Parathyroid adenoma (tissue), 2 donors: ENCODE data around the gene ANO2.

Experiments used
- H2AFZ ChIP-seq: fragments of 300-600 bp; sonication (generic); one replicate; pipeline ENCODE4 v1.7.0; 2017; ENCODE audit warnings: antibody characterized with exemption, mild to moderate bottlenecking
- H3K27ac ChIP-seq: fragments of 300-600 bp; sonication (generic); one replicate; pipeline ENCODE4 v1.7.0; 2017
- H3K27me3 ChIP-seq: fragments of 300-600 bp; sonication (generic); one replicate; pipeline ENCODE4 v1.7.0; 2017; ENCODE audit warnings: low read length; ENCODE audit not compliant: control insufficient read depth, insufficient read depth
- H3K36me3 ChIP-seq: fragments of 300-600 bp; sonication (generic); one replicate; pipeline ENCODE4 v1.7.0; 2017; ENCODE audit warnings: low read length; ENCODE audit not compliant: control insufficient read depth, insufficient read depth
- H3K4me1 ChIP-seq: fragments of 300-600 bp; sonication (generic); one replicate; pipeline ENCODE4 v1.7.0; 2017; ENCODE audit warnings: control low read depth
- H3K4me2 ChIP-seq: fragments of 300-600 bp; sonication (generic); one replicate; pipeline ENCODE4 v1.7.0; 2017; ENCODE audit warnings: low read length
- H3K4me3 ChIP-seq: fragments of 300-600 bp; sonication (generic); one replicate; pipeline ENCODE4 v1.7.0; 2017; ENCODE audit warnings: low read depth, low read length
- H3K79me2 ChIP-seq: fragments of 300-600 bp; sonication (generic); one replicate; pipeline ENCODE4 v1.7.0; 2017; ENCODE audit warnings: control low read depth
- H3K9ac ChIP-seq: fragments of 300-600 bp; sonication (generic); one replicate; pipeline ENCODE4 v1.7.0; 2017; ENCODE audit warnings: mild to moderate bottlenecking
- H3K9me3 ChIP-seq: fragments of 300-600 bp; sonication (generic); one replicate; pipeline ENCODE4 v1.7.0; 2017; ENCODE audit warnings: low read length; ENCODE audit not compliant: control insufficient read depth
- TF ChIP-seq, protein P1 (sequence below): fragments of 300-600 bp; sonication (generic); IDR thresholded peaks from one replicate; pipeline ENCODE4 v1.7.0; 2017; ENCODE audit warnings: antibody characterized with exemption, mild to moderate bottlenecking
- donor health status: primary hyperparathyroidism.

The ANO2 gene

DNA sequence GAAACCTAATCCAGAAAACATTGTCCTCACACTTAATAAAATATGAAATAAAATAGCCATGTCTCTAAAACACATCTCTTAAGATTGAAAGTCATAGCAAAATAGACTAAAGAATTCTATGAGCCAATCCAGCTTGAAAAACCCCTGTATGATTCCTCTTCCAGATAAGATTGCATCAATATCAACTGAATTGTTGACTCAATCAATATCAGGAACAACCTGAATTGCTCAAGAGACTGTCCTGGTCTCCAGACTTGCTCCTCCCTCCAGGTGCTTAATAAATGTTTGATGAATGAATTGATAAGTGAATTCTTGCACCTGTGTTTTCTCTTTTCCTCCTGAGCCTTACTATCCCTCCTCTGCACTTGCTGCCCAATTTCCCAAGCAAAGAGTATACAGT, 351.1 kb downstream of the ANO2 start:
- TF ChIP-seq, protein P1, sequence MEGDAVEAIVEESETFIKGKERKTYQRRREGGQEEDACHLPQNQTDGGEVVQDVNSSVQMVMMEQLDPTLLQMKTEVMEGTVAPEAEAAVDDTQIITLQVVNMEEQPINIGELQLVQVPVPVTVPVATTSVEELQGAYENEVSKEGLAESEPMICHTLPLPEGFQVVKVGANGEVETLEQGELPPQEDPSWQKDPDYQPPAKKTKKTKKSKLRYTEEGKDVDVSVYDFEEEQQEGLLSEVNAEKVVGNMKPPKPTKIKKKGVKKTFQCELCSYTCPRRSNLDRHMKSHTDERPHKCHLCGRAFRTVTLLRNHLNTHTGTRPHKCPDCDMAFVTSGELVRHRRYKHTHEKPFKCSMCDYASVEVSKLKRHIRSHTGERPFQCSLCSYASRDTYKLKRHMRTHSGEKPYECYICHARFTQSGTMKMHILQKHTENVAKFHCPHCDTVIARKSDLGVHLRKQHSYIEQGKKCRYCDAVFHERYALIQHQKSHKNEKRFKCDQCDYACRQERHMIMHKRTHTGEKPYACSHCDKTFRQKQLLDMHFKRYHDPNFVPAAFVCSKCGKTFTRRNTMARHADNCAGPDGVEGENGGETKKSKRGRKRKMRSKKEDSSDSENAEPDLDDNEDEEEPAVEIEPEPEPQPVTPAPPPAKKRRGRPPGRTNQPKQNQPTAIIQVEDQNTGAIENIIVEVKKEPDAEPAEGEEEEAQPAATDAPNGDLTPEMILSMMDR, result no peak
- H3K27ac ChIP-seq, result no peak overlapping the region

DNA sequence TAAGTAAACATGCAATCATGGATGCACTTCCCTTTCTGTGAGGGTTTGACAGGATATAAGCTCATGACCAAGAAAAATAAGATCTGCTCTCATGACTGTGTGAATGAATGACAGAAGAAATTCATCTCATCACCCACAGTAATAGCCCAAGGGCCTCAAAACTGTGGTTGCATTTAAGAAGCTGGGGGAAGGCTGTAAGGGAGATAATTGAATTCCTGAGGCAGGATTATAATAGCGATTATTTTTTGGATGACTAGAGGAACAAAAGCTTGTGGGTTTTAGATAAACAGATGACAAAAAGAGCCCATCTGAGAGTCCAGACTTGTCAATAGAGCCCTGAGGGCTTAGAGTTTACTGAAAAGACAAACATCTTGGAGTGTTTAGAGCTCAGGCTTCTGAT, 352.0 kb downstream of the ANO2 start:
- Histone ChIP-seq H3K79me2 (no peaks in the 10 kb centered on the region), H3K4me2 (no peak overlapping the region), H3K36me3 (no peaks in the 10 kb centered on the region), H3K27ac (no peak overlapping the region), H3K4me1 (no peaks in the 10 kb centered on the region), H3K9ac (no peak overlapping the region), H3K27me3 (no peaks in the 10 kb centered on the region), H3K4me3 (no peak overlapping the region), H2AFZ (no peak overlapping the region), H3K9me3 (no peaks in the 10 kb centered on the region)
- TF ChIP-seq, protein P1, result no peak

More for the DNA sequence above, 351.1 kb downstream of the ANO2 start:
- H3K9ac ChIP-seq, result no peak overlapping the region
- H2AFZ ChIP-seq, result no peak overlapping the region
- H3K79me2 ChIP-seq, result no peaks in the 10 kb centered on the region
- H3K4me1 ChIP-seq, result no peaks in the 10 kb centered on the region
- H3K4me3 ChIP-seq, result no peak overlapping the region
- no peaks in the 10 kb centered on the region for H3K27me3 ChIP-seq
- H3K4me2 ChIP-seq, result no peak overlapping the region
- H3K36me3 ChIP-seq, result no peaks in the 10 kb centered on the region
- no peaks in the 10 kb centered on the region for H3K9me3 ChIP-seq

DNA sequence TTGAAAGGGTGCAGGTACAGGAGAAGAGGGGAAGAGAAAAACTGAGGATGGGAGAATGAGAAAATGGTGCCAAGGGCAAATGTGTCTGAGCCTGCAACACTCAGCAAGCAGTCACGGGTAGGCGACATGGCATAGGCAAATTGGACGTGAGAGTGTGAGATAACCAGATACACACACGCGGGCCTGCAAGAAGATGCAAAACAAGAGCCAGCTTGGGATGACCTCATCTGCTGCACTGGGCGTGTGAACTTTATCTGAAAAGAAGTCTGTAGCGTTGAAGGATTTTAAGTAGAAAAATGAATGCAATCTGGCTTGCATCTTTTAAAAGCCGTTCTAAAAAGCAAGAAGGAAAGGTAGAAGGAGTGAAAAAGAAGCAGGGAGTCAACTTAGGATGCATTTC, 352.7 kb downstream of the ANO2 start:
- H3K9me3 ChIP-seq, result no peaks in the 10 kb centered on the region
- H3K4me3 ChIP-seq, result no peak overlapping the region

DNA sequence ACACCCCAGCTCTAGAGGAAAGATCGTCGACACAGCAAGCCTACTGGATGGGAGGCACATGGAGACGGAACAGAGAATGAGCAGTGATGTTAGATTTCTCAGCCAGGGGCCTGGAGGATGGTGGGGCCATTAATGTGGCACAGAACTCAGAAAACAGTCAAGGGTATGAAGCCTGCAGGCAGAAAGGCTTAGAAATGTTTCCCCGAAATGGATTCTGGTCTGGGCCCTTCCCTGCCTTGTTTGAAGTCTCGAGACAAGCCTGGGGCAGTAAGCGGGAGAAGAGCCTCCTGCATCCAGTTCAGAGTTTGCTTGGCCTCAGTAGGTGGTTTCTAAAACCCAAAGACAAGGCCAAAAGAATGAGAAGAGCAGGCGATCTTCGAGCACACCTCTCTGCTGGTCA, 354.7 kb downstream of the ANO2 start:
- Histone ChIP-seq H3K36me3 (no peaks in the 10 kb centered on the region), H3K9ac (no peak overlapping the region), H2AFZ (no peak overlapping the region), H3K9me3 (no peaks in the 10 kb centered on the region), H3K4me1 (no peaks in the 10 kb centered on the region), H3K27me3 (no peaks in the 10 kb centered on the region), H3K79me2 (no peaks in the 10 kb centered on the region), H3K4me2 (no peak overlapping the region), H3K27ac (no peak overlapping the region), H3K4me3 (no peak overlapping the region)
- TF ChIP-seq, protein P1, result no peak

More for the DNA sequence above, 352.7 kb downstream of the ANO2 start:
- Histone ChIP-seq H3K36me3 (no peaks in the 10 kb centered on the region), H3K27ac (no peak overlapping the region), H2AFZ (no peak overlapping the region), H3K79me2 (no peaks in the 10 kb centered on the region), H3K27me3 (no peaks in the 10 kb centered on the region), H3K4me2 (no peak overlapping the region), H3K9ac (no peak overlapping the region), H3K4me1 (no peaks in the 10 kb centered on the region)
- TF ChIP-seq, protein P1, result no peak

DNA sequence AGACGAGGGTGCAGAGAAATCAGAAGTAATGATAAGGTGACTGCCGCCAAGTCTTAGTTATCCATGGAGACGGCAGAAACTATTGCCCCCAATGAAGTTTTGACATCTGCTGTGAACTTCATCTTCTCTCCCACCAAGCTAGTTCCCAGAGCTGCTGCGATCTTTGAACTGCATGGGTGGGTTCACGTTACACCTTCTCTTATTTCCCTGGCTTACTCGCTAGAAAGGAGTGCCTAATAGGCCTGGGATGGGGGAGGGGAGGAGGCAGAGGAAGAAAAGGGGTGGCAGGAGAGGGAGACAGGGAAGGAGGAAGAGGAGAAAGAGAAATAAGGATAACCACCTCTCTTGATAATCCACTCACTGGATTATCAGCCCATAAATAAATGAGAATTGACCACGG, 356.0 kb downstream of the ANO2 start:
- no peaks in the 10 kb centered on the region for H3K9me3 ChIP-seq
- no peaks in the 10 kb centered on the region for H3K79me2 ChIP-seq
- no peak overlapping the region for H3K4me2 ChIP-seq
- no peaks in the 10 kb centered on the region for H3K36me3 ChIP-seq
- H2AFZ ChIP-seq, result no peak overlapping the region
- TF ChIP-seq, protein P1, result no peak
- no peaks in the 10 kb centered on the region for H3K4me1 ChIP-seq
- H3K9ac ChIP-seq, result no peak overlapping the region
- H3K4me3 ChIP-seq, result no peak overlapping the region
- H3K27me3 ChIP-seq, result no peaks in the 10 kb centered on the region
- H3K27ac ChIP-seq, result no peak overlapping the region
